ENCODE results near the gene MAML3.

Gene MAML3

DNA sequence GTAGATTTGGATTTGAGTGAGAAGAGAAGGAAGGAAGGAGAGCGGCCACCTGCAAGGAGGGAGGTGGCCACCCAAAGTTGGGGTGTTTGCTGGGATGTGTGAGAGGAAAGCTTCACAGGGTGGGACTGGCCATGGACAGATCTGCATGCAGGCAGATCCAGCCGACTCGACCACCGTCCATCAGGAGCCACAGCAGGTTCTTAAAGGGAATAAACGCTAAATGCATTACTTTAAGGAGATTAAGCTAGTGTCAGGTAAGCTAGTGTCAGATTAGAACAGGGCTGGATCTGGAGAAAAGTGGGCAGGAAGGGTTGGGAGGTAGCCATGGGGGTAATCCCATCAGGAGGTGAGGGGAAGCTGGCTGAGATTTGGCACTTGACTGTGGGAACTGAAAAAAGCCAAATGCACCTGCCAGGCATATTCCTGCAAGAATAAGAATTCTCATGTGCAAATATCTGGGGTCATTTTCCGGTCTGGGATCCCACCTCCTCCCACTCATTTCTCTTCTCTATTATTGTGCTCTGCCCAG, 408.8 kb downstream of the MAML3 start:
- no peak overlapping the region for H3K27ac Mint-ChIP-seq
- no peaks in the 10 kb centered on the region for H3K36me3 Mint-ChIP-seq (ENCODE audit: low read depth)
- no peak for ATAC-seq
- H3K4me3 Mint-ChIP-seq = no peak overlapping the region
- no peaks in the 10 kb centered on the region for H3K27me3 Mint-ChIP-seq
- no peaks in the 10 kb centered on the region for H3K9me3 Mint-ChIP-seq
- H3K4me1 Mint-ChIP-seq = no peaks in the 10 kb centered on the region
- DNase-seq = no peak

DNA sequence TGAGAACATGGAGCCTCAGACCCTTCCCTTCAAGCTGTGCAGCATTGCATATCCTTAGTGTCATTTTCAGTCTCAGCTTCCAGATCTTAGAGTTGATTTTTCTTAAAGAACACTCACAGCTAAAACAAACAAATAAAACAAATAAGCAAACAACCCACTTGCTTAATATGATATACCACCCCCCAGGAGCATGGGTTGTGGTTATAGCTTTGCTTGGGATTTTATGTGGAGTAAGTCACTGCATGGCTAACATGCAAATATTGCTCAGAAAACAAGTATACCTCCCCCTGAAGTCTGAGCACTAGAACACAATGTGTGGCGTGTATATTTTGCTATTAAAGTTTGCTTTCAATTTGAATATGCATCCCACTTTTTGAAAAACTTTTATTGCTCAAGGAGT, 409.8 kb downstream of the MAML3 start:
- Mint-ChIP-seq H3K27ac (no peak overlapping the region), H3K4me3 (no peak overlapping the region), H3K36me3 (ENCODE audit: low read depth) (no peaks in the 10 kb centered on the region), H3K9me3 (no peaks in the 10 kb centered on the region), H3K27me3 (no peaks in the 10 kb centered on the region), H3K4me1 (no peaks in the 10 kb centered on the region)
- DNase-seq (no peak), ATAC-seq (no peak)

DNA sequence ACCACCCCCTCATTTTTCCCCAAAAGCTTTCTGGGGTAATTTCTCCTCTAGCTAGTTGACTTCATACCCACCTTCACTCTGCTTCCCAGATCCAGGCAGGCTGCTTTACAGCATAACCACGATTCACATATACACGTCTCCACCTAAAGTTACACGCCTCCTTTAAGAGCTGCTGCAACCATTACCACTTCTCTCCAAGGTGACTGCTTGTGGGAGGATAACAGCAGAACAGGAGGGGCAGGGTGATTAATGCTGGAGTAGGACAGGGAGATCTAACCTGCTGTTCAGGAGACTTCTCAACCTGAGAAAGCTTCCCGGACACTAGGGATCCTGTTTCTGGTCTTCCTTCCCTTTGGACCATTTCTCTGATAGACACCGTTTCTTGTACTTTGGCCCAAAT, 411.0 kb downstream of the MAML3 start:
- Mint-ChIP-seq H3K27me3 (no peaks in the 10 kb centered on the region), H3K9me3 (no peaks in the 10 kb centered on the region), H3K36me3 (ENCODE audit: low read depth) (no peaks in the 10 kb centered on the region), H3K4me3 (no peak overlapping the region), H3K4me1 (no peaks in the 10 kb centered on the region), H3K27ac (no peak overlapping the region)
- no peak for ATAC-seq
- DNase-seq = no peak

DNA sequence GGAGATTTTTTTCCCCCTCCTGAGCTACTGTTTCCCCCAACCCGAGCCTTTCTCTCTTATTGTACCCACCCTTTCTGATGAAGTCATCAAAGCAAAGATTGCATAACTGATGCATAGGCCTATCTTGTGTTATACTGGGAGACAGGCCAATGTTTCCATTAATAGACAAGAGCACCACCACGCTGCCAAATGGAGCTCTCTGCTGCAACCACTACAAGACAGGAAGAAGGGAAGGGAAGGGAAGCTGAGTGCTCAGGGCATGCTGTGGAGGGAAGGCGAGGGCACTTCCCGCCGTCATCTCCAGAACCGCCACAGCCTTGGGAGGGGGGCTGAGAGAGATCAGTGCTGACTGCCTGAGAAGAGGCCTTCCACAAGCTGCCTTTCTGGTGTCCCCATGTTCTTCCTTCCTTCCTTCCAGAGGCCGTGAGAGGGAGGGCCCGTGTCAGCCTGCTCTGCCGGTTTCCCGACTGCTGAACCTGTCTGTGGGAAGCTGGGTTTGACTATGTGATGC, 413.4 kb downstream of the MAML3 start:
- peaks cover 17% of the 10 kb centered on the region for H3K4me1 Mint-ChIP-seq
- no peak for DNase-seq
- H3K4me3 Mint-ChIP-seq = no peak overlapping the region
- H3K9me3 Mint-ChIP-seq = no peaks in the 10 kb centered on the region
- no peaks in the 10 kb centered on the region for H3K36me3 Mint-ChIP-seq (ENCODE audit: low read depth)
- no peak for ATAC-seq
- peaks cover 19% of the 10 kb centered on the region for H3K27me3 Mint-ChIP-seq
- no peak overlapping the region for H3K27ac Mint-ChIP-seq

DNA sequence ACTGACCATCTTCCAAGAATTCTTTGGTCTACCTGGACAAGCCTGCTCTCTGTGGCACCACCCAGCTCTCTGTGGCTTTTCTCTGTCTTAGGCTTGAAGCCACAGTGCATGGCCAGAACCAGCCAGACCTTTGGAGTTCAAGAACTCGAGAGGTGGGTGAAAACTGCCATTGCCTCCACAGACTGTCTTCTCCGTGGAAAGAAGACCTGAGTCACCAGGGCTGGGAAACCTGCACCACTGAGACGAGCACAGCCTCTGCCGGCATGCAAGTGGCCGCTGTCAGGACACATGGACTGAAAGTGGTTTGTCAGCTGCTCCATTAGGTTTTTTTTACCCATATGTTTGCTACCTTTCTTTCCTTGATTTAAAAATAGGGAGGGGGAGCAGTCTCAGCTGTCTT, 413.9 kb downstream of the MAML3 start:
- H3K27ac Mint-ChIP-seq = no peak overlapping the region
- peaks cover 22% of the 10 kb centered on the region for H3K27me3 Mint-ChIP-seq
- H3K9me3 Mint-ChIP-seq = no peaks in the 10 kb centered on the region
- peaks cover 18% of the 10 kb centered on the region for H3K4me1 Mint-ChIP-seq
- no peaks in the 10 kb centered on the region for H3K36me3 Mint-ChIP-seq (ENCODE audit: low read depth)
- ATAC-seq (no peak), DNase-seq (no peak)
- H3K4me3 Mint-ChIP-seq = no peak overlapping the region

DNA sequence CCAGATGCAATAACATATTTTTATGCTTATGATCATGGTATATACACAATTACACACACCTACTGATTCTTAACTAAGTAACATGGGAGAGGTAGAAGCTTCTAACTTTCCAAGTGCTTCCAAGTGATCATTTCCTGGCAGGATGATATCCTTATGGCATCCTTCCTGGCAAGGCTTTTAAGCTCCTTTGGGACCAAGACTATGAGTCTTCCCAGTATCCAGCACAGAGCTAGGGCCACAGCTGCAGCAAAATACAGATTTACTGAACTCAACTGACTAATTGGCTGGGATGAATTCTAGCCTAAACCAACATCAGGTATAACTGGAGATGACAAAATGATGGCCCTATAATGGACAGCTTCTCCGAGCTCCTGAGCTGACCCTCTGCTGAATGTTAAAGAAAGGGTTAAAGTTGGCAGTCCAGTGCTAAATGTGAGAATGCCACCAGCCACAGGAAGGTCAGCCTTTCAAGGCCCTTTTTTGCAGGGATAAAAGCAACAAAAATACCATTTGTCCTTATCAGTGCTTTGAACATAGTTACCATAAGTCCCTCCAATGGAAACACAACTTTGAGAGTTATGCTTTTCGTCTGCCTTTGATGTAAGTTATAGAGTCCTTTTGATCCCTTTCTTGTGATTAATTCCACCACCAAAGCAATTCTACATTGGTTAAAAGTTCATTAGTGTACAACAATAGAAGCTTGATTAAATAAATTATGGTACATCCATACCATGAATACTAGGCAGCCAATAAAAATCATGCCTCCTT, 415.0 kb downstream of the MAML3 start:
- Mint-ChIP-seq H3K9me3 (no peaks in the 10 kb centered on the region), H3K4me1 (peaks cover 27% of the 10 kb centered on the region), H3K27me3 (peaks cover 30% of the 10 kb centered on the region), H3K27ac (no peak overlapping the region), H3K36me3 (ENCODE audit: low read depth) (no peaks in the 10 kb centered on the region), H3K4me3 (no peak overlapping the region)
- ATAC-seq (no peak), DNase-seq (no peak)

DNA sequence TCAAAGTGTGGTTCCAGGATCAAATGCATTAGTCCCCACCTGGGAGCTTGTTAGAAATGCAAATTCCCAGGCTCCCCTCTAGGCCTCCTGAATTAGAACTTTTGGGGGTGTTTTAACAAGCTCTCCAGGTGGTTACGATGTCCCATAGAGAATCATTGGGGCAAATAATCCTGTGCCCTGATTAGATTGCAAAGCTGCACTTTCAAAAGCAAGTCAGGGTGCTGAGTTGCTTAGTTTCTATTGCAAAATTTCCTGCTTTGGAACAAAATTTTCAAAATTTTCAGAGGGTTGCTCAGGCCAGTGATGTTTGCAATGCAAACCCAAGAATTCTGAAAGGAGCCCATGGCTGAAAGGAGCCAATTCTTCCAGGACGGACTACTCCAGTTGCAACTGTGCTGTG, 417.3 kb downstream of the MAML3 start:
- no peak overlapping the region for H3K4me3 Mint-ChIP-seq
- no peak for DNase-seq
- no peak overlapping the region for H3K27ac Mint-ChIP-seq
- peaks cover 36% of the 10 kb centered on the region for H3K27me3 Mint-ChIP-seq
- no peaks in the 10 kb centered on the region for H3K36me3 Mint-ChIP-seq (ENCODE audit: low read depth)
- no peak for ATAC-seq
- H3K9me3 Mint-ChIP-seq = no peaks in the 10 kb centered on the region
- H3K4me1 Mint-ChIP-seq = peaks cover 27% of the 10 kb centered on the region

DNA sequence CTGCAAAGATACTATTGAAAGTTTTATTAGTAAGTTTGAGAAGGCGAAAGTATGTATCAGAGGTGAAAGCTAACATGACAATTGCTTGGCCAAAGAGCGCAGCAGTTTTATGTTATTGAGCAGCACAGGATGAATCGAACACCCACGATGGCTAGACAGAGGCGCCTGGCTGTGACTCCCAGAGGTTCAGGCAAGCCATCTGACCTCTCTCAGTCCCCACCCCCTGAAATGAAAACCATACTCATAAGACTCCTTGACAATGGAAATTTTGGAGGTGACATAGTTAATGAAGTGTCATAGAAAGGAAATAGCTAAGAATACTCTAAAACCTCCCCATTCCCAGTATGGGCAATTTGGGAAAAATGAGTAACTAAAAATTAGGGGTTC, 417.7 kb downstream of the MAML3 start:
- Mint-ChIP-seq H3K27ac (no peak overlapping the region), H3K36me3 (ENCODE audit: low read depth) (no peaks in the 10 kb centered on the region), H3K4me1 (peaks cover 27% of the 10 kb centered on the region), H3K9me3 (no peaks in the 10 kb centered on the region), H3K27me3 (peaks cover 36% of the 10 kb centered on the region), H3K4me3 (peak overlapping the region; percentile 64)
- DNase-seq (peak; percentile 8), ATAC-seq (peak; percentile 51)

DNA sequence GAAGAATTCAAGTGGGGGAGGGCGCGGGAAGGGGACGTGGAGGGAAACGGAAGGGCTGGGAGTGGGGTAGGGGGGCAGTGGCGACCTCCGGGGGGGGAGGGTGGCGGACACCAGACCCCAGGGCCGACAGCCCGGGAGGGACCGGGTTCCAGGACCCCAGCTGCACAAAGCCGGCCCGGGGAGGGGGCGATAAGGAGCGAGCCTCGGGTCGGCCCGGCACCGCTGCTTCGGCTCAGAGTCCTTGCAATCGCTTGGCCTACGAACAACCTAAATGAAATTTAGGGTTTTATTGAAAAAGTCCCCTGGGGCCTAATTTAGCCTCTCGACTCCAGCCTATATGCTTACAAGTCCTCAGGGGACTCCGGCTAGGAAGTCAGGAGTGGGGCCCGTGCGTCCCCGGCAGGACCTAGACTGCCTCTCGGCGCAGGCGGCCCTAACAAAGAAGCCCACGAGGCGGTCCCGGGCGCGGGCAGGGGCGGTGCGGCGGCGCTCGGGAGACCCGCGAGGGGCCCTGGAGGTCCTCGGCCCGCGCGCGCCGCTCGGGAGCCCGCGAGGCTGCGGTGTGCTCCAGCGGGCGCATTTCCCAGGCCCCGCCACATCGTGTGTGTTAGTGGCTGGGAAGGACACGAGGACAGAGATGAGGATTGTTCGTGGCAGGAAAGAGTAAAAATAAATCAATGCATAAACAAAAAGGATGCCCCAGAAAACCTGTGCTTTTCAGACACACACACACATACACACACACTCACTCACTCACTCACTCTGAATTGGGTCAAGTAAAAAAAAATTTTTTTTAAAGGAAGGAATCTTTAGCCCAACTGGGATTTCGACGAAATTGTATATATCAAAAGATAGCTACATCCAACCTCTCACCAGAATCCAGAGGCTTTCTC, 418.4 kb downstream of the MAML3 start:
- ATAC-seq (no peak), DNase-seq (peak; percentile 18)
- H3K36me3 Mint-ChIP-seq (ENCODE audit: low read depth) = no peaks in the 10 kb centered on the region
- H3K4me3 Mint-ChIP-seq = peak overlapping the region; percentile 64
- H3K9me3 Mint-ChIP-seq = no peaks in the 10 kb centered on the region
- H3K27ac Mint-ChIP-seq = no peak overlapping the region
- H3K27me3 Mint-ChIP-seq = peaks cover 36% of the 10 kb centered on the region
- peaks cover 27% of the 10 kb centered on the region for H3K4me1 Mint-ChIP-seq

DNA sequence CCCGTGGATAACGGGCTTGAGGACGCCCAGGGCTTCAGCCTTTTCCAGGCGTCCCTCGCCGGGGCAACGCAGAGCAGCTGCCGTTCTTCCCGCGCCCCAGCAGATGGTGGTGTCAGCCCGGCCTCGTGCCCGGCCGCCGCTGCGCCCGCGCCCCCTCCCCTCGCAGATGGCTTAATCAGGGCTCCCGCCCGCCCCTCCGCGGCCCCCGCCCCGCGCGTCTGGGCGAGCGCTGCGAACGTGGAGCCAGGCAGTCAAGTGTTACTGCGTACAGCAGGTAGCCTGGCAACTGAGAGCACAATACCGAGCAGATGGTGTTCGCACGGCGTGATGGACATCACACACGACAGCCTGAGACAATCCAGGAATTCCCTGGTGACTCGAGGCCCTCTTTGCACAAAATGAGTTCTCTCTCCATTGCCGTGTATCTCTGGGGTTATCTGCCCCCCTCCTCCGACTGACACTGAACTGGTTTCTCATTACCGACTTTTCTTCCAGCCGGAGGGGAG, 419.1 kb downstream of the MAML3 start:
- H3K36me3 Mint-ChIP-seq (ENCODE audit: low read depth) = no peaks in the 10 kb centered on the region
- H3K9me3 Mint-ChIP-seq = no peaks in the 10 kb centered on the region
- DNase-seq = peak; percentile 67
- peak; percentile 63 for ATAC-seq
- H3K27ac Mint-ChIP-seq = no peak overlapping the region
- H3K4me3 Mint-ChIP-seq = peak overlapping the region; percentile 64
- peaks cover 36% of the 10 kb centered on the region for H3K27me3 Mint-ChIP-seq
- peaks cover 27% of the 10 kb centered on the region for H3K4me1 Mint-ChIP-seq

DNA sequence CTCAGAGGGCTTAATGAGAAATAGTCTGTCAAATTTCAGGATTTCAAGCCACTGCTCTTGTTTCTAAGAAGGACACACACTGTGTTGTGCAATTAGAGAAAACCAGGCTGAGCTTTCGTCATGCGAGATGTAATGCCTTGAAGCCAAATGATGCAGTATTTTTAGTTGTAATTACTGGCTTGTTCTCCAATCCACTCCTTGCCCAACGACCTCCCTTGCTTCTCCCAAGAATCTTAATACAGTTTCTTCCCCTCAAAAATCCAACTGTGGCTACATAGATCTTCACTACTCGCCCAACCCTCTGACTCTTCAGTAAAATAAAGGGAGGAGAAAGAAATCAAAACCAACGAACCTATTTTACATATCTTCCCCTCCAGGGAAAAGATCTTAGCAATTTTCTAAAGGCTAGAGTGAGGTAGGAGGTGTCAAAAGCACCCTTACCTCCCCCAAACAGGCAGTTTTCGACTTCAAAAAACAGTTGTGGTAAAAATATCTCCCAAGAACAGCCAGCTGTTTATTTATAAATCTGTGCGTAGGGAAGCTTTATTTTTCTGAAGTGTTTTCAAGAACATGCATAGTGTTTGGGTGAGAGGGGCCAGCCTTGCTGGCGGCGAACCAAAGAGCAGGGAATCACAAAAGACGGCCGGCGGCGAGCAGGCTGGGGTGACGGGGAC, 419.6 kb downstream of the MAML3 start:
- Mint-ChIP-seq H3K4me1 (peaks cover 27% of the 10 kb centered on the region), H3K27me3 (peaks cover 36% of the 10 kb centered on the region), H3K36me3 (ENCODE audit: low read depth) (no peaks in the 10 kb centered on the region), H3K9me3 (no peaks in the 10 kb centered on the region), H3K27ac (no peak overlapping the region), H3K4me3 (peak overlapping the region; percentile 64)
- ATAC-seq = no peak
- DNase-seq = no peak

DNA sequence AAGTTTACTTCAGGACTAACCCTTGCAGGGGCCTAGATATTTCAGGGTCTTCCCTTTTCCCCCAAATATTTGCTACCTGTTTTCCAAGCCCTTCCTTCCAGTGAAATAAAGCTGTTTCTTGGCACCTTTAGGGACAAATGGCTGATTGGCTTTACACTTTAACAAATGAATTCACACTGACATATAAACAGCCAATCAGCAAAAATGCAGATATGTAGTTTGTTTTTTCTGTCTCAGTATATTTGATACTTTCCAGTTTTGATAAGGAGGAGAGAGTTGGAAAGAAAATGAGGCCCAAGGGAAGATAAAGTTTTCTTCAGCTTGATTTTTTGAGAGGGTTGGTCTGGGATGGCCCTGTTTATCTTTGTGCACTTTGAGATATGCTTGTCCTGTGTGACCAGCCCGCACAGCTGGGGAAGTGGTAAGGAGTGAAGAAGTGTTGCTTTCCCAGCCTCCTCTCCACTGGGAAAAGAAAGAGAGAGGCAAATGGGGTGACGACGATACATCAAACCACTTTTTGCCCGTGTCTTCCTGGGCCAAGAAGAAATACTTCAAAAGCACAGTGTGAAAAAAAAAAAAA, 420.9 kb downstream of the MAML3 start:
- Mint-ChIP-seq H3K27ac (no peak overlapping the region), H3K27me3 (peaks cover 36% of the 10 kb centered on the region)
- no peak for ATAC-seq

DNA sequence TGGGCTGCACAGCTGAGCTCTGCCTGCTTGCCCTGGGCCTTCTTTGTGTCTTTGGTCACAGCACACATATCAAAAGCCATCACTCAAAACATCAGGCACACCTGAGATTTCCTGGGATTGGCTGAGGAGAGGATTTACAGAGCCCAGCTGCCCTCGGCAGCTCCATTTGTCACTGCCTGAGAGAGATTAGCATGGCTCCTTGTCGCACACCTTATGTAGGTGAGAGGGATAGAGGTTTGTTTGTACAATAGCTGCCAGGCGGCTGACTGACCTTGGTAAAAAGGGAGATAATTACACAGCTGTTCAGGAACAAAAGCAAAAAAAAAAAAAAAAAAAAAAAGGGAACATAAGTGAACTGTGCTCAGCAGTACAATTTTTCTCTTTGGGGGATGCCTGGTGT, 425.1 kb downstream of the MAML3 start:
- no peaks in the 10 kb centered on the region for H3K9me3 Mint-ChIP-seq
- H3K27ac Mint-ChIP-seq = no peak overlapping the region
- peaks cover 6% of the 10 kb centered on the region for H3K27me3 Mint-ChIP-seq
- H3K4me1 Mint-ChIP-seq = no peaks in the 10 kb centered on the region
- ATAC-seq = no peak
- DNase-seq = no peak
- H3K36me3 Mint-ChIP-seq (ENCODE audit: low read depth) = no peaks in the 10 kb centered on the region
- H3K4me3 Mint-ChIP-seq = no peak overlapping the region

More for the DNA sequence above, 420.9 kb downstream of the MAML3 start:
- Mint-ChIP-seq H3K4me3 (no peak overlapping the region), H3K4me1 (peaks cover 27% of the 10 kb centered on the region), H3K9me3 (no peaks in the 10 kb centered on the region), H3K36me3 (ENCODE audit: low read depth) (no peaks in the 10 kb centered on the region)
- DNase-seq = no peak

DNA sequence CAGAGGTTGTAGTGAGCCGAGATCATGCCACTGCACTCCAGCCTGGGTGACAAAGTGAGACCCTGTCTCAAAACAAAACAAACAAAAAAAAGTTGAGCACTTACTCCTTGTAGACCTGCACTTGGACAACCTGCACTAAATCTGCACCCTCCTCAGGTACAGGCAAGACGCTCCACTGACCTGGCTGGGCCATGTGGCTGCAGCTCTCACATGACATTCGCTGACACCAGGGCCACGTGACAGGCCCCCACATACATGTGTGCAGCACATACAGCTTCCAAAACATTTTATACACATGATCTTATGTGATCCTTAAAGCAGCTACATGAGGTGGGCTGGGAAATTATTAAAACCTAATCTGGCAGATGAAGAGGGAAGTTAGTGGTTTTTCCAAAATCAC, 425.8 kb downstream of the MAML3 start:
- Mint-ChIP-seq H3K27me3 (peaks cover 2% of the 10 kb centered on the region), H3K9me3 (no peaks in the 10 kb centered on the region), H3K27ac (no peak overlapping the region)

More for the DNA sequence above, 425.8 kb downstream of the MAML3 start:
- H3K4me1 Mint-ChIP-seq = no peaks in the 10 kb centered on the region
- H3K4me3 Mint-ChIP-seq = no peak overlapping the region
- ATAC-seq (no peak), DNase-seq (no peak)
- H3K36me3 Mint-ChIP-seq (ENCODE audit: low read depth) = no peaks in the 10 kb centered on the region
